HG02571 (cell line): ENCODE data around the gene ADGRF3.
"Not testable (repeated sequence)": the region's sequence is repeated elsewhere in the genome, so short reads cannot be mapped to it uniquely, and the experiment has no call there.

Experiments used
- ATAC-seq: cut with Tn5 transposase; IDR thresholded peaks from one replicate; pipeline ENCODE4 v1.9.1; 2021; ENCODE audit warnings: mild to moderate bottlenecking, moderate library complexity; ENCODE audit not compliant: unreplicated experiment

The ADGRF3 gene

GRCh38 chr2:26318950-26319349, 27.6 kb downstream of the ADGRF3 start:
- ATAC-seq: no peak

- ATAC-seq: no peak
These were observed 29.0 kb downstream of the ADGRF3 start for GRCh38 chr2:26317377-26318105.

- no peak for ATAC-seq
These were observed 29.7 kb downstream of the ADGRF3 start for GRCh38 chr2:26316845-26317244.

- ATAC-seq: no peak
These were observed 30.5 kb downstream of the ADGRF3 start for GRCh38 chr2:26316041-26316440.

DNA sequence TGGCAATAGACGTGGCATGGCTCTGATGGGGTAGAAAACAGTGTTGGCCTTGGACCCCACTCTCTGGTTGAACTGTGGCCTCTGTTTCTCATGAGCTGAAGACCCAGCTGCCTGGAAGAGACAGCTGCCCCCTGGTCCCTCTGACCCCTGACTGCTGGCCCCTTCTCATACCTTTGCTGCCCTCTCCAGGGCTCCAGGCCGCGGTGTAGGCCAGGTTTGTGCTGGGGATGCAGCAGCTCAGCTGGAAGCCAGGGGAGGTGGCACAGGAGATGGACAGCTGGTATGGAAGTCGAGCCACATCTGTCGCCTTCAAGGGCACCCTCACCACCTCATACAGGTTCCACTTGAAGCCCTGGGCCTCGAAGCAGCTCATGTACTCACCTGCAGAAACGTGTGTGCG, 32.3 kb downstream of the ADGRF3 start:
- no peak for ATAC-seq

GRCh38 chr2:26313446-26313845, 33.1 kb downstream of the ADGRF3 start:
- ATAC-seq: no peak

GRCh38 chr2:26312471-26312870, 34.1 kb downstream of the ADGRF3 start:
- ATAC-seq: no peak

- no peak for ATAC-seq
These were observed 36.7 kb downstream of the ADGRF3 start for GRCh38 chr2:26309921-26310320.

- no peak for ATAC-seq
These were observed 41.0 kb downstream of the ADGRF3 start for GRCh38 chr2:26305540-26305939.

- not testable (repeated sequence) for ATAC-seq
These were observed 41.5 kb downstream of the ADGRF3 start for GRCh38 chr2:26305094-26305493.

- no peak for ATAC-seq
These were observed 43.7 kb downstream of the ADGRF3 start for GRCh38 chr2:26302846-26303245.

DNA sequence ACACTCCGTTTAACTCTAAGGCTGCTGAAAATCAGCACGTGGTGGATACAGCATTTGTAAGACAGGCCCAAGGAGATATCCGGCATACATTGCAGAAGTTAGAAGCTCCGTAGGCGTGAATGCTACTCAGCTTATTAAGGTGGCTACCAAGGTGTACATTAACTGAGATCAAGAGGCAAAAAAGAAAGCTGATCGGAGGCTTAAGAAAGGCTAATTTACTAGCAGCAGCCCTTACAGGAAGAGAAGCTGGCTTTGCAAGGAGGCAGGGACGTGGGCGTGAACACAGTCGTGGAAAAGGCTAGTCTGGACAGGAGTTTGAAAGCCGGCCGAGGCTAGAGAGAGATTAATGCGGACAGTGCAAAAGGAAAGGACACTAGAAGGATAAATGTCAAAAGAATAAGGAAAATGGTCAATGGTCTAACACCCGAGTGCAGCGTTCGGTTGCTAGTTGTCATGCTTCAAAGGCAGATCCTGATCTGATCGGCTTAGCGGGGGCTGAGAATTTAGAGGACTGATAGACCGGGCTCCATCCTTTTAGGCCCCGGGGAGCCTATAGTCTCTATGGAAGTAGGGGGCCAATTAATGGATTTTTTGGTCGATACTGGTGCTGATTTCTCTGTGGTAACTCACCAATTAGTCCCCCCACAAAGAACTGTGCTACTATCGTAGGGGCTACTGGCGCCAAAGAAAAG, 46.2 kb downstream of the ADGRF3 start:
- ATAC-seq: no peak

DNA sequence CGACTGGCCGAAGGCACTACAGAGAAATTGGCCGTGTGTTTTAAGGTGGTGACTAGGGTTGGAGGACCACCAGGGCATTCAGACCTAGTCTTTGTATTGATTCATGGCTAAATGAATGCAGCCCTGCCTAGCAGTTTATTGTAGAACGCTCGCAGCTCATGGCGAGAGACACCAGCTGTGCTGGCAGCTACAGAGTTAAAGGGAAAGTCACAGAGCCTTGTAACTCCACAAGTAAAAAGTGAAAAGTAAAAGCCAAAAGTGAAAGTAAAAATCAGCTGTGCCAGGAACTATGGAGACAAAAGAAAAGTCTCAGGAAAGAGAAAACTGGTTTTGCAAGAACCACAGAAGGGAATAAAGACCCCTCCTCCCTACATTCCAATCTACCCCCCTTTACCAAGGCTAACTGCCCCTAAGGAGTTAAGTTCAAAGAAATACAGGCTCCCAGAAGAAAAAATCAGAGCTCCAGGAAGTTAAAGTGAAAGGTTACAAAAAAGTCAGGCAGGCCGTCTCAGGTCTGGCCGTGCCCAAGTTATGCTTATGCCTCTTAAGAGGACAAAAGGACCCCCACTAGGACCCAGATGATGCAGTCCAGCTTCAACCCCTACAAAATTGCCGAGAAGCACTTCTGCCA, 47.0 kb downstream of the ADGRF3 start:
- no peak for ATAC-seq

- ATAC-seq: no peak
These were observed 47.8 kb downstream of the ADGRF3 start for GRCh38 chr2:26298638-26299393.

DNA sequence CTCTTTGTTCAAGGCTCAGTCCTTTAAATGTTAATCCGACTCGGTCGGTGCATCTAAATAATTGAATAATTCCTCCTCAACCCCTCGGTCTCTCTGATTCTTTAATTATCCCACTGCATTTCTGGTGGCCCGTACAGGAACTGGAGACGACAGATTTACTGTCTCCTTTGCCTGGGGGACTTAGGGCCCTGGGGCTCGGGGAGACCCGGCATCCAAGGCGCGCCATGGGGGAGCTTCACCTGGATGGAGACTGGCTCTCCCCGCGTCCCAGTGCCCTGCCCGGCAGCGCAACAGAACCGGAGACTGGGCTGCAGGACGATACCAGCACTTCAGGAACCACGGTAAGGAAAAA, 48.3 kb downstream of the ADGRF3 start:
- ATAC-seq: no peak

- no peak for ATAC-seq
These were observed 49.5 kb downstream of the ADGRF3 start for GRCh38 chr2:26297061-26297460.

DNA sequence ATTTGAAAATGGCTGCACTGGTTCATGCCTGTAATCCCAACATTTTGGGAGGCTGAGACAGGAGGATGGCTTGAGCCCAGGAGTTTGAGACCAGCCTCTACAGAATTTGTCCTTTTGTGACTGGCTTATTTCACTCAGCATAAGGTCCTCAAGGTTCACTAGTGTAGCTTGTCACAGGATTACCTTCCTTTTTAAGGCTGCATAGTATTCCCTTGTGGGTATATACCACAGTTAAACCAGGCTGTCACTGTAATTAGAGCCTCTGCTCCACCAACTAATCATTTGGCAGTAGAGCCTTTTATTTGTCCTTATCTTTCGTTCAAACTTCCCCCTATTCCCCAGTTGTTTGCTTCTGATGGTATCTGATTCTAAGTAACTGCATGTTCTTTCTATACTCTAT, 51.1 kb downstream of the ADGRF3 start:
- ATAC-seq: no peak

DNA sequence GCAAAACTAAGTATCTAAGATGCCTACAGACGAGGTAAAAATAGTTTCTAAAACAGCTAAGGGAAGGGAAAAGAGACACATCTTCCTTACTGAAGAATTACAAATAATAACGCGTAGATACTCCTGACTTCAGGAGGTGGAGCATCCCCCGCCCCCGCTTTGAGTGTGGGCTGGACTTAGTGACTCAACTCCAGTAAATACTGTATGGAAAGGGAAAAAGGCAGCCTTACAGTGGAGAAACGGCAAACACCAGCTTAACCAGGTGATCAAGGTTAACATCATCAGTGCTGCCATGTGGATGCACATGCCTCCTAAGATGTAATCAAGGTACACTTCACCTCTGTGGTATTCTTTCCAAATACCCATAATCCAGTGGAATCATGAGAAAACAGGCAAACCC, 53.9 kb downstream of the ADGRF3 start:
- ATAC-seq: no peak

- no peak for ATAC-seq
These were observed 56.6 kb downstream of the ADGRF3 start for GRCh38 chr2:26290001-26290400.

DNA sequence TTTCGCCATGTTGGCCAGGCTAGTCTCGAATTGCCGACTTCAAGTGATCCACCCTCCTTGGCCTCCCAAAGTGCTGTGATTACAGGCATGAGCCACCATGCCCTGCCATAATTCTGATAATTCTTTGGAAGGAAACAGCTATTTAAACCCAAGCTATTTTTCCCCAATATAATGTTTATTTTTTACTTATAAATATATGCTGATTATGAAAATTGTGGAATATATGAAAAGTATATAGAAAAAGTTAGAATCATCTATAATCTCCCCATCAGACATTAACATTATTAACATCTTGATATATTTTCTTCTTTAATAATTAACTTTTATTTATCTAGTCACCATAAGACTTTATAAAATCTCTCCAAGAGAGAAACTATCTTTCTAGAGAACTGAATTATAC, 60.7 kb downstream of the ADGRF3 start:
- no peak for ATAC-seq

DNA sequence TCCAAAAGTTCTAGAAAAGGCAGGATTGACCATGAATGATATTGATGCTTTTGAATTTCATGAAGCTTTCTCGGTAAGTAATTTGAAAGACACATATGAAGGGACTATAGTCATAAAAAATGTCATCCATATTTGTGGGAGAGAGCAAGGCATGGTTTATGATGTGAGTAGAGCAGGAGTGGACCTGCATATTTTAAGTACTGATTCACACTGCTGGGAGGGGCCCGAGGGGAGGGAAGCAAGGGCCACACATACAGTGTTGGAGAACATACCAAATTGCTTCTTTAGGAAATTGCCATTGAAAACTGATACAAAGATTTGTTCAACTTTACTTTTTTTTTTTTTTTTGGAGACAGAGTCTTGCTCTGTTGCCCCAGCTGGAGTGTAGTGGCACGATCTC, 62.5 kb downstream of the ADGRF3 start:
- no peak for ATAC-seq

- ATAC-seq: no peak
These were observed 63.0 kb downstream of the ADGRF3 start for GRCh38 chr2:26283606-26284005.
